ENCODE data around the gene CMTM5.

Gene CMTM5, protein sequence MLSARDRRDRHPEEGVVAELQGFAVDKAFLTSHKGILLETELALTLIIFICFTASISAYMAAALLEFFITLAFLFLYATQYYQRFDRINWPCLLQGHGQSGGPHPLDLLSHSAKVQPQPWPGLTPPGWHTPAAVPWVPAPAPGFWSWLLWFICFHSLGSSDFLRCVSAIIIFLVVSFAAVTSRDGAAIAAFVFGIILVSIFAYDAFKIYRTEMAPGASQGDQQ

DNA sequence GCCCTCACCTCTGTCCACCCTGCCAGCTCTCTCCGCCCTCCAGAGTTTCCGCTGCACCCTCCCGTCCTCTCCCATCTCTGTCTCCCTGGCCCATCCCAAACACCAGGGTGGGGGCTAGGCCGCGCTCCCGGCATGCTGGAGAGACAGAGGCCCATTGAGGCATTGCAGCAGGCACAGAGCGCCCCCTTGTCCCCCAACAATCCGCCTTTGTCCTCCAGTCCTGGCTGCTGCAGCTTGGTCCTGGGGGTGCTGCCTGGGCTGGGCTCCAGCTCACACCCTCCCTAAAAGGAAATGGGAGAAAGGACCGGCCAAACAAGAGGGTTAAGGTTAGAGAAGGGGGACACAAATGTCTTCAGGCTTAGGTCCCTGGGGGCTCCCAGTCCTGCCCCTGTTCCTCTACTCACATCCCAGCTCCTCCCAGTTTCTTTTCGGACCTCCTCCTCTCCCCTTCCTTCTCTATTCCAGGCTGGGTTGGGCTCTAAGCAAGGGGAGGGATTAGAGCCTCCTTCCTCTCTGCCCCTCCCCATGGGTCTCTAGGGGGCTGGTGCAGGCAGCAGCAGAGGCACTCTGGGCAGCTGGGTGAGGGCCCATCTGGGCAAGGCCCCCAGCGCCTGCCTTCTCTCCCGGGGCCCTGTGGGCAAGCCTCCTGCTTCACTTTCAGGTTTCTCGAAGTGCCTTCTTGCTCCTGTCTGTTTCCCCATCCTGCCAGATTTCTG lies at the start of gene CMTM5:
TSS of gene CMTM5 (plus strand) at position 565 of the 716 bp plus-strand sequence. CDS start 206 bp downstream, outside the sequence.
- H3K4me1 ChIP-seq (ENCODE audit: control insufficient read depth, insufficient read depth, low read length) = no peaks in the 10 kb centered on the region
- H3K9ac ChIP-seq (ENCODE audit: low read length) = no peak within 1 kb of the TSS
- H3K36me3 ChIP-seq (ENCODE audit: control insufficient read depth, insufficient read depth, low read length) = no peaks in the 10 kb centered on the region
- H3K4me3 ChIP-seq (ENCODE audit: low read length) = no peak within 1 kb of the TSS
- peak within 1 kb of the TSS; percentile 58 for H3K27ac ChIP-seq (ENCODE audit: low read depth, low read length)
- H3K27me3 ChIP-seq (ENCODE audit: control insufficient read depth, insufficient read depth, low read length) = peaks cover 2% of the 10 kb centered on the region

DNA sequence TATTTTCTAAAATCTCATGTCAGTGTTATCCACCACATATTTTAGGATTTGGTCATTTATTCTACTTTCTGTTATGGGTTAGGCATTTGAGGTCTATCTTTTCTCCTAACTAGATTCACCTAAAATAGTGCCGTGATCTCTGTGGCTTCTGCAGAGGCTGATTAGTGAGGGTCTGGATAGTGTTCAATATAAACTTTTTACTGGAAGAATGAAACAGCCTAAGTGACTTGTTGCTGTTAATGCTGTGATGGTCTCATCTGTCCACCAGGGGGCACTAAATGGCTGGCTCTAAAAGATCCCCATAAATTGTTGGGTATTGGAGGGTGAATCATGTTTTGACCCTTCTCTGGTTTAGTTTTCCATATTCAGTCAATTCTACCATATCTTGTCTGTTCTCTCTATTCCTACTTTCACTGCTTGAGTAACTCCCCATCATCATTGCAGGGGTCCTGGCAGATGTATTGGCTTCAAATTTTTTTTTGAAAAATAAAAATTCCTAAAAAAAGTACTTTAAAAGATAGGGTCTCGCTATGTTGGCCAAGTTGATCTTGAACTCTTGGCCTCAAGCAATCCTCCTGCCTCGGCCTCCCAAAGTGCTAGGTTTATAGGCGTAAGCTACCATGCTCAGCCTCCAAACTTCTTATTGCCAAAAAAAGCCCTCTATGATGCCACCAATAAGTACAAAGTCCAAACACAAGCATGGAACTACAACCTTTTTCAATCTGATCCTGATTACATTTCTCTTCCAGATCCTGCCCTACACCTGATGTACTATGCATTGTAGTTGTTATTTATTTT lies 48.7 kb upstream of the CMTM5 start:
- Histone ChIP-seq H3K4me3 (ENCODE audit: low read length) (no peak overlapping the region), H3K27ac (ENCODE audit: low read depth, low read length) (no peak overlapping the region), H3K4me1 (ENCODE audit: control insufficient read depth, insufficient read depth, low read length) (no peaks in the 10 kb centered on the region), H3K9ac (ENCODE audit: low read length) (no peak overlapping the region), H3K27me3 (ENCODE audit: control insufficient read depth, insufficient read depth, low read length) (no peaks in the 10 kb centered on the region), H3K36me3 (ENCODE audit: control insufficient read depth, insufficient read depth, low read length) (peaks cover 12% of the 10 kb centered on the region)

DNA sequence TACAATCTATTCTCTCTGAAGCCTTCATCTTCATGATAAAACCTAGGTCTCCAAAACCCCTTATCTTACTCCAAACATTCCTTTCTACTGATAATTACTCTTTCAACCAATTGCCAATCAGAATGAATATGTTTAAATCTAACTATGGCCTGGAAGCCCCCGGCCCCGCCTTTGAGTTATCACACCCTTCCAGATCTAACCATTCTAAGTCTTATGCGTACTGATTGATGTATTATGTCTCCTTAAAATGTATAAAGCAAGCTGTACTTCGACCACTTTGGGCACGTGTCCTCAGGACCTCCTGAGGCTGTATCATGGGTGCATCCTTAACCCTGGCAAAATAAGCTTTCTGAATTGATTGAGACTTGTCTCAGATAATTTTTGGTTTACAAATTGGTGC lies 41.2 kb upstream of the CMTM5 start:
- H3K27me3 ChIP-seq (ENCODE audit: control insufficient read depth, insufficient read depth, low read length) = no peaks in the 10 kb centered on the region
- no peak overlapping the region for H3K4me3 ChIP-seq (ENCODE audit: low read length)
- H3K4me1 ChIP-seq (ENCODE audit: control insufficient read depth, insufficient read depth, low read length) = no peaks in the 10 kb centered on the region
- H3K36me3 ChIP-seq (ENCODE audit: control insufficient read depth, insufficient read depth, low read length) = no peaks in the 10 kb centered on the region
- H3K9ac ChIP-seq (ENCODE audit: low read length) = no peak overlapping the region
- H3K27ac ChIP-seq (ENCODE audit: low read depth, low read length) = no peak overlapping the region

GRCh38 chr14:23339506-23340268 lies 37.2 kb upstream of the CMTM5 start:
- no peak overlapping the region for H3K4me3 ChIP-seq (ENCODE audit: low read length)
- H3K4me1 ChIP-seq (ENCODE audit: control insufficient read depth, insufficient read depth, low read length) = no peaks in the 10 kb centered on the region
- no peak overlapping the region for H3K27ac ChIP-seq (ENCODE audit: low read depth, low read length)
- H3K9ac ChIP-seq (ENCODE audit: low read length) = no peak overlapping the region
- H3K27me3 ChIP-seq (ENCODE audit: control insufficient read depth, insufficient read depth, low read length) = no peaks in the 10 kb centered on the region
- H3K36me3 ChIP-seq (ENCODE audit: control insufficient read depth, insufficient read depth, low read length) = no peaks in the 10 kb centered on the region

- Histone ChIP-seq H3K27ac (ENCODE audit: low read depth, low read length) (no peak overlapping the region), H3K36me3 (ENCODE audit: control insufficient read depth, insufficient read depth, low read length) (no peaks in the 10 kb centered on the region), H3K27me3 (ENCODE audit: control insufficient read depth, insufficient read depth, low read length) (no peaks in the 10 kb centered on the region)
These were observed 32.4 kb upstream of the CMTM5 start for GRCh38 chr14:23344481-23344880.

DNA sequence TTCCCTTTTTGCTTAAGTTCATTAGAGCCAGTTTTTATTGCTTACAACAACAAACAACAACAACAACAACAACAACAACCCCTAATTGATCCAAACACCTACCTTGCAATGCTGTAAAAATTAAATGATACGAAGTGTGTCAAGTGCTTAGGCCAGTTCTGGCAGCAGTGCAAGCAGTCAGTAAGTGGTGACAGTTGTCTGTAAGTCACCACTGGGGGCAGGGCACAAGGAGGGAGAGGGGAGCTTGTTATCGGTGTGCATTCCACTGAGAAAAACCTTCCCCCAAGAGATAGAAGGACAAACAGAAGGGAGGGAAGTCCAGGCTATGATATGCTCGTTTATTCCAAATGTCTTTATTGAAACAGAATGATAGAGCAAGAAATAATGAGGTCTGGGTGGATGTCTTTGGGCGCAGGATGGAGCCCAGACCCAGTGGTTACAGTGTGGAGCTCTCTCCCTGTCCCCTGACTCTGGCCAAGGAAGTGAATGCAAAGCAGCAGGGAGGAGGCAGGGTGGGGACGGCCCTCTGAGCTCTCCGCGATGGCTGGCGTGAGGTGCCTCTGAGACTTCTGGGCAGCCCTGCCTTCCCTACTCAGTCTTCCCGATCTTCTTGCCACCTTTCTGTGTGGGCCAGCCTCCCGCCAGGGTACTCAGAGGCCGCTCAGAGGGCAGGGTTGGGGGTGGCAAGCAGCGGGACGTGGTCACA lies 30.7 kb upstream of the CMTM5 start:
- Histone ChIP-seq H3K4me3 (ENCODE audit: low read length) (no peak overlapping the region), H3K9ac (ENCODE audit: low read length) (no peak overlapping the region), H3K27ac (ENCODE audit: low read depth, low read length) (no peak overlapping the region), H3K27me3 (ENCODE audit: control insufficient read depth, insufficient read depth, low read length) (no peaks in the 10 kb centered on the region), H3K4me1 (ENCODE audit: control insufficient read depth, insufficient read depth, low read length) (no peaks in the 10 kb centered on the region), H3K36me3 (ENCODE audit: control insufficient read depth, insufficient read depth, low read length) (no peaks in the 10 kb centered on the region)

More at GRCh38 chr14:23344481-23344880, 32.4 kb upstream of the CMTM5 start:
- Histone ChIP-seq H3K4me1 (ENCODE audit: control insufficient read depth, insufficient read depth, low read length) (no peaks in the 10 kb centered on the region), H3K4me3 (ENCODE audit: low read length) (no peak overlapping the region), H3K9ac (ENCODE audit: low read length) (no peak overlapping the region)

- H3K27me3 ChIP-seq (ENCODE audit: control insufficient read depth, insufficient read depth, low read length) = peaks cover 4% of the 10 kb centered on the region
- no peak overlapping the region for H3K9ac ChIP-seq (ENCODE audit: low read length)
- H3K27ac ChIP-seq (ENCODE audit: low read depth, low read length) = no peak overlapping the region
- no peak overlapping the region for H3K4me3 ChIP-seq (ENCODE audit: low read length)
- H3K36me3 ChIP-seq (ENCODE audit: control insufficient read depth, insufficient read depth, low read length) = no peaks in the 10 kb centered on the region
- H3K4me1 ChIP-seq (ENCODE audit: control insufficient read depth, insufficient read depth, low read length) = peaks cover 3% of the 10 kb centered on the region
These were observed 30.0 kb upstream of the CMTM5 start for GRCh38 chr14:23346693-23347405.

- Histone ChIP-seq H3K4me1 (ENCODE audit: control insufficient read depth, insufficient read depth, low read length) (peaks cover 4% of the 10 kb centered on the region), H3K4me3 (ENCODE audit: low read length) (no peak overlapping the region), H3K36me3 (ENCODE audit: control insufficient read depth, insufficient read depth, low read length) (no peaks in the 10 kb centered on the region), H3K27ac (ENCODE audit: low read depth, low read length) (no peak overlapping the region), H3K27me3 (ENCODE audit: control insufficient read depth, insufficient read depth, low read length) (peaks cover 4% of the 10 kb centered on the region), H3K9ac (ENCODE audit: low read length) (no peak overlapping the region)
These were observed 29.2 kb upstream of the CMTM5 start for GRCh38 chr14:23347406-23348296.

DNA sequence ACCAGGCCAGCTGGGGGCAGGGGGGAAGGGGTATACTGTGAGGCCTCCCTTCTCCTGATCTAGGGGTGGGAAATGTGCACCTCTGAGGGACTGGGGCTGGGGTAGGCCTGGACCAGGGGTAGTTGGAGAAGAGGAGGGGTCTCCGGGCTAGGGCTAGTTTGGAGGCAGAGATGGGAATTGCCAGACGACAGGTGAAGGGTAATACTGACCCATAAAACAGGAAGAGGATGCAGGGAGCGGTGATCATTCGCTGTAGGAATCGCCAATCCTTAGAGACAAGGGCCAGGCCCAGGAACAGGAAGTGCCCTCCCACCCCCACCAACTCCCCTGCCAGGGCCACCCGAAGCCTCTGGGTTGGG lies 28.6 kb upstream of the CMTM5 start:
- H3K36me3 ChIP-seq (ENCODE audit: control insufficient read depth, insufficient read depth, low read length) = no peaks in the 10 kb centered on the region
- H3K4me3 ChIP-seq (ENCODE audit: low read length) = no peak overlapping the region
- peaks cover 4% of the 10 kb centered on the region for H3K27me3 ChIP-seq (ENCODE audit: control insufficient read depth, insufficient read depth, low read length)
- no peak overlapping the region for H3K27ac ChIP-seq (ENCODE audit: low read depth, low read length)
- peaks cover 4% of the 10 kb centered on the region for H3K4me1 ChIP-seq (ENCODE audit: control insufficient read depth, insufficient read depth, low read length)
- H3K9ac ChIP-seq (ENCODE audit: low read length) = no peak overlapping the region

GRCh38 chr14:23349156-23349845 lies 27.5 kb upstream of the CMTM5 start:
- no peak overlapping the region for H3K27ac ChIP-seq (ENCODE audit: low read depth, low read length)
- H3K4me1 ChIP-seq (ENCODE audit: control insufficient read depth, insufficient read depth, low read length) = peaks cover 4% of the 10 kb centered on the region
- H3K9ac ChIP-seq (ENCODE audit: low read length) = no peak overlapping the region
- no peaks in the 10 kb centered on the region for H3K36me3 ChIP-seq (ENCODE audit: control insufficient read depth, insufficient read depth, low read length)
- peaks cover 4% of the 10 kb centered on the region for H3K27me3 ChIP-seq (ENCODE audit: control insufficient read depth, insufficient read depth, low read length)
- H3K4me3 ChIP-seq (ENCODE audit: low read length) = no peak overlapping the region

Data from rectal smooth muscle tissue (tissue), 1 donor.